HFFc6 (cell line): ENCODE results near the gene HDAC9. TPM values are rescaled to one million over a fixed set of nuclear protein-coding genes. Genes with fewer than 3 reads are reported as not detected.

Experiments used
- DNase-seq: peaks from one replicate; pipeline ENCODE4 v3.0.0-alpha.2; 2018
- H3K27ac Mint-ChIP-seq: 2 replicates; pipeline ENCODE4 v1.8.0; 2020; ENCODE audit warnings: mild to moderate bottlenecking, mixed read lengths
- H3K27me3 Mint-ChIP-seq: 2 replicates; pipeline ENCODE4 v1.8.0; 2021; ENCODE audit warnings: mild to moderate bottlenecking, moderate library complexity, mixed read lengths; ENCODE audit not compliant: insufficient read depth
- H3K36me3 Mint-ChIP-seq: 2 replicates; pipeline ENCODE4 v1.8.0; 2021; ENCODE audit warnings: low read depth, mixed read lengths
- H3K4me1 Mint-ChIP-seq: 2 replicates; pipeline ENCODE4 v1.8.0; 2020; ENCODE audit warnings: low read depth, mixed read lengths
- H3K4me3 Mint-ChIP-seq: 2 replicates; pipeline ENCODE4 v1.8.0; 2020; ENCODE audit warnings: mild to moderate bottlenecking, moderate library complexity, mixed read lengths
- H3K9me3 Mint-ChIP-seq: 2 replicates; pipeline ENCODE4 v1.8.0; 2020; ENCODE audit warnings: mild to moderate bottlenecking, mixed read lengths
- total RNA-seq, 6 experiments: library from RNA; stranded (reverse); fragmentation: NEBNext Ultra II Directional; extraction: Animal tissue kit (Norgen Biotek cat#: 25700); gene quantifications; 2 replicates in 1 of 6; 3 replicates in 5 of 6; pipeline ENCODE4 v1.2.3, GENCODE V29; 2021
- TF ChIP-seq, protein P1 (sequence below): fragments of 200-600 bp; sonication (generic); IDR thresholded peaks from 2 replicates; pipeline ENCODE4 v1.5.0; 2021; ENCODE audit warnings: antibody characterized with exemption, mild to moderate bottlenecking

The HDAC9 gene
- total RNA-seq, 6 experiments from 2014 or later: 11.5 to 29.2 (median 13.2) TPM

DNA sequence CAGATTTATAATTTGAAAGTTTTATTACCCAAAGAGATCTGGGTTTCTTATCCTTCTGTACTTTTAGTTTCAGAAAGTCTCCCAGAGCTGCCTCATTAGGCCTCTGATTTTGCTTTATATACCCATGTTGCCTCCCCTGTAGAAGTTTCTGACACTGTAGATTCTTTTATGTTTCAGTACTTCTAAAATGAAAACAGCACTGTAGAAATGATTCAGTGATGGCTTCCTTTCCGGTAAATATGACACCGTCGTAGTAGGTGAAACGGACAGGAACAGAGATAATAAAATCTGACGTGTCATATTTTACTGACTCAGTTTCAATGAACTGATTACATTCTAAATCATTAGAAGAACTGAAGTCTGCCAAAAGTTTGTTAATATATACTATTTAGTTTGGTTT, 349.2 kb downstream of the HDAC9 start:
- Mint-ChIP-seq H3K36me3 (no peaks in the 10 kb centered on the region), H3K4me3 (no peak overlapping the region), H3K27ac (no peak overlapping the region), H3K4me1 (peaks cover 28% of the 10 kb centered on the region), H3K27me3 (no peaks in the 10 kb centered on the region), H3K9me3 (no peaks in the 10 kb centered on the region)
- DNase-seq: no peak
- TF ChIP-seq, protein P1, sequence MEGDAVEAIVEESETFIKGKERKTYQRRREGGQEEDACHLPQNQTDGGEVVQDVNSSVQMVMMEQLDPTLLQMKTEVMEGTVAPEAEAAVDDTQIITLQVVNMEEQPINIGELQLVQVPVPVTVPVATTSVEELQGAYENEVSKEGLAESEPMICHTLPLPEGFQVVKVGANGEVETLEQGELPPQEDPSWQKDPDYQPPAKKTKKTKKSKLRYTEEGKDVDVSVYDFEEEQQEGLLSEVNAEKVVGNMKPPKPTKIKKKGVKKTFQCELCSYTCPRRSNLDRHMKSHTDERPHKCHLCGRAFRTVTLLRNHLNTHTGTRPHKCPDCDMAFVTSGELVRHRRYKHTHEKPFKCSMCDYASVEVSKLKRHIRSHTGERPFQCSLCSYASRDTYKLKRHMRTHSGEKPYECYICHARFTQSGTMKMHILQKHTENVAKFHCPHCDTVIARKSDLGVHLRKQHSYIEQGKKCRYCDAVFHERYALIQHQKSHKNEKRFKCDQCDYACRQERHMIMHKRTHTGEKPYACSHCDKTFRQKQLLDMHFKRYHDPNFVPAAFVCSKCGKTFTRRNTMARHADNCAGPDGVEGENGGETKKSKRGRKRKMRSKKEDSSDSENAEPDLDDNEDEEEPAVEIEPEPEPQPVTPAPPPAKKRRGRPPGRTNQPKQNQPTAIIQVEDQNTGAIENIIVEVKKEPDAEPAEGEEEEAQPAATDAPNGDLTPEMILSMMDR: no peak

DNA sequence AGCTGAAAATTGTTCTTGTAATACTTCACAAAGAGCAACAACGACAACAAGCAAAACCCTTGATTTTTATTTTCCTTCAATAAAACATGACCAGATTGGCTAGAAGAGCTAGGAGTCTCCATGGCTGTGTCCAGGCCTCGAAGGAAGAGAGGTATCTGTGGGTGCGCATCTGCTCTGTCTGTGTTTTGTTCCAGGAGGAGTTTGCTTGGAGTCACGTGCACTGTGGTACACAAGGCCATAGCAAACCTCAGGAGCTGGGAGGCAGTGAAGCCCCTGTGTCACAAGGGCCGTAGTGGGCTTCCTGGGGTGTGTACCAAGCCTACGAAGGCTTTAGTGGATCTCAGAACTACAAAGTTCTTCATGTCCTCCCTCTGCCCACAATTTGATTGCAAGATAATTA, 350.2 kb downstream of the HDAC9 start:
- TF ChIP-seq, protein P1: no peak
- Mint-ChIP-seq H3K27me3 (no peaks in the 10 kb centered on the region), H3K36me3 (no peaks in the 10 kb centered on the region), H3K9me3 (no peaks in the 10 kb centered on the region), H3K4me3 (no peak overlapping the region), H3K27ac (no peak overlapping the region), H3K4me1 (peaks cover 32% of the 10 kb centered on the region)
- DNase-seq: no peak

GRCh38 chr7:18846765-18847215, 351.2 kb downstream of the HDAC9 start:
- DNase-seq: peak; percentile 63
- Mint-ChIP-seq H3K9me3 (no peaks in the 10 kb centered on the region), H3K36me3 (no peaks in the 10 kb centered on the region), H3K27me3 (no peaks in the 10 kb centered on the region; the same call in 1 of the 2 replicates), H3K4me3 (no peak overlapping the region; the same call in 1 of the 2 replicates), H3K4me1 (peaks cover 32% of the 10 kb centered on the region), H3K27ac (peak overlapping the region; percentile 79)
- TF ChIP-seq, protein P1: no peak

- no peak for DNase-seq
- TF ChIP-seq, protein P1: no peak
- Mint-ChIP-seq H3K9me3 (no peaks in the 10 kb centered on the region), H3K4me1 (peaks cover 32% of the 10 kb centered on the region), H3K36me3 (no peaks in the 10 kb centered on the region), H3K4me3 (no peak overlapping the region), H3K27ac (no peak overlapping the region), H3K27me3 (no peaks in the 10 kb centered on the region; the same call in 1 of the 2 replicates)
Measured at GRCh38 chr7:18849130-18849529, 353.6 kb downstream of the HDAC9 start.

DNA sequence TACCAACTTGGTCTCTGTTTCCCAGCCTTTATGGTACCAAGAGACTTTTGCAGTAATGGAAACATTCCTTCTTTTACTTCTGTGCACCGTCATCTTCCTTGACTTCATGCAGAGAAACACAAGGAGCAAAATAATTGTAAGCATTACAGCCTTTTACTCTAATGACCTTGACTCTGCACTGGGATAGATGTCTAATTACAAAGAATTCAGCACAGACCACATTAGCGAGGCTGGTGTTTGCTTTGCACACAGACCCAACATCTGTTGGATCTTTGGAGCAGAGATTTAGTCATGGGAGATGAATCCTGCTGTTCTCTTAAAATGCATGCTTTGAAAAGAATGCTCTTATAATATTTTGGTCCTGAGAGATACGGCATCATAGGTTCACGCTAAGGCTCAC, 360.2 kb downstream of the HDAC9 start:
- H3K4me3 Mint-ChIP-seq: peak overlapping the region; percentile 3; the same call in 1 of the 2 replicates
- peak; percentile 44 for DNase-seq
- H3K4me1 Mint-ChIP-seq: peaks cover 30% of the 10 kb centered on the region
- no peaks in the 10 kb centered on the region; the same call in none of the 2 replicates for H3K27me3 Mint-ChIP-seq
- peak overlapping the region; percentile 9; the same call in 1 of the 2 replicates for H3K27ac Mint-ChIP-seq
- TF ChIP-seq, protein P1: no peak
- no peaks in the 10 kb centered on the region for H3K9me3 Mint-ChIP-seq
- H3K36me3 Mint-ChIP-seq: no peaks in the 10 kb centered on the region

DNA sequence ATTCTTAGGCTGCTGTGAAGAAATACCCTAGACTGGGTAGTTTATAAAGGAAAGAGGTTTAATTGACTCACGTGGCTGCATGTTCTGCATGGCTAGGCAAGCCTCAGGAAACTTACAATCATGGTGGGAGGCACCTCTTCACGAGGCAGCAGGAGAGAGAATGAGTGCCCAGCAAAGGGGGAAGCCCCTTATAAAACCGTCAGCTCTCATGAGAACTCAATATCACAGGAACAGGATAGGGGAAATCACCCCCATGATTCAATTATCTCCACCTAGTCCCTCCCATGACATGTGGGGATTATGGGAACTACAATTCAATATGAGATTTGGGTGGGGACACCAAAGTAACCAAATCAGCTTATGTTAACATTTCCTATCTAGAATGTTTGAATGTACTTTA, 362.7 kb downstream of the HDAC9 start:
- Mint-ChIP-seq H3K4me3 (no peak overlapping the region), H3K4me1 (peaks cover 30% of the 10 kb centered on the region), H3K9me3 (no peaks in the 10 kb centered on the region), H3K27me3 (no peaks in the 10 kb centered on the region; the same call in 1 of the 2 replicates), H3K27ac (no peak overlapping the region), H3K36me3 (no peaks in the 10 kb centered on the region)
- DNase-seq: no peak
- TF ChIP-seq, protein P1: no peak
